HL-60/S4 treated with phorbol 12-myristate 13-acetate at 8.2 ng/mL for 4 days and 3 days (cell line): ENCODE results near the gene PDHX.

ENCODE experiments used
- in situ Hi-C: fragments of 300-500 bp; cut with MboI; formaldehyde crosslinking; loops from 2 replicates; pipeline ENCODE4 v1.15.0; 2022; ENCODE audit warnings: low sequenced_read_pairs

Gene PDHX

DNA sequence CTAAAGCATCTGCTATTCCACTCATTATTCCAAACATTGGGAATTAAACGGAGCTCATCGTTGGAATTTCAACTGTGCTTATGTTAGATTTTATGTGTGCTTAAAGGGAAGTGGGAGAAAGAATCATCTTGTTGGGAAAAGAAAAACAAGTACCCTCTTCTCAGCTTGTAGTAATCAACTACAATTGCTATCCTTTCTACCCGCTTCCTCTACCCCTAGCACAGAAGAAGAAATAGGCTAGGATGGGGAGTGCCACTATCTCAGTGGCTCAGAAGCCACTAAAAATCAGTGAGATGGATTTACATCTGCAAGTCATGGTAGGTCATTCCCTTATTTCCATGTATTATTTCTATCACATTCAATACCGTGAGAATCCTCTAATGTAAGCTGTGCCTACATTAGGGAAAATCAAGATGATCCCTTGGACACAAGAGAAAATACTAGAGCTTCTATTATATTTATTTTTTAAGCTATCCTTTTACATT lies 124.7 kb downstream of the PDHX start:
- in situ Hi-C loops: no loop called here

DNA sequence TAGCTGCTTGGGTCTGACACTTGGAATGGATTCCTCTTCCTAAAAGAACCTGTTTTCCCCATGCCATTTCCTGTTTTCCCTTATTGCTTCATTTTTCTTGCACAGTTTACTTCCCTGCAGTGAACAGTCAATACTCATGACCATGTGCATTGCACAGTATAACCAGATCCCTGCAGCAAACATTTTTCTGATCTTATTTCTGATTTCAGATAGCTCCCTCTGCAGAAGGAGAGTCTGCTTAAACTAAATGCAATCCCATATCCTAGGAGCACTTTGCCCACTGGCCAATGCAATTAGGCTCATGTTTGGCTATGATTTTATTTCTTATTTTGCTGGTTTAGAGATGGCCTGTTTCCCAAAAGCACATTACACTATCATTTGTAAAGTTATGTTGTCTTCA lies 125.8 kb downstream of the PDHX start:
- in situ Hi-C loops: no loop called here

DNA sequence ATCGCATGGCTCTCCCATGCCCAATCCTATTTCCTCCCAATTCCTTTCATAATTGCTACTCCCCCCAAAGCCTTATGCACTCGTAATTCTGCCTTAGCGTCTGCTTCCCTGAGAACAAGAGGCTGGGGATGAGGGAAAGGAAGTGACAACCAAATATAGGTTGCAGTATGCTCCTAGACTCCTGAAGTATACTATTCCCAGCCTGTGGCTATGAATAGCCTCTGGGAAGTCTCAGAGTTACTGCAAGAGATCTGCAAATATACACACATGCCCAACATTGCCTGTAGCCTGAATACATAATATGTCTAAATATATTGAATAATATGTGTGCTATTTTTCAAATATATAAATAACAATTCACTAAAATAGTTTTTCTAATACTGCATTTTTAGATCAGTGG lies 126.5 kb downstream of the PDHX start:
- in situ Hi-C loops: no loop called here

DNA sequence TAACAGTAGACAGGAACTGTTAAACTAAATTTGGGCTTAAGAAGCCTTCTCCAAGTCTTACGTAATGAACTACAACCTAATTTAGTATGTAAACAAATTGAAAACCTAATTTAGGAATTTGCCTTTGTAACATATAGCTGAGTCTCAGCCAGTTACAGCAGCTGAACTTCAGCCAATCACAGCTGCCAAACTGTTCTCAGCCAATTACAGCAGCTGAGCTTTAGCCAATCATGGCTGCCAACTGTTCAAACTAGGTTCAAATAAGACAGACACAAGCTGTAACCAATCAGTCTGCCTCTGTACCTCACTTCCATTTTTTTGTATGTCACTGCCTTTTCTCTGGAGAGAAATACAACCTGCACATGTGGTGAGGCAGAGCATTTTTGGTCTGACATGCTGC lies 127.5 kb downstream of the PDHX start:
- in situ Hi-C loops: no loop called here

DNA sequence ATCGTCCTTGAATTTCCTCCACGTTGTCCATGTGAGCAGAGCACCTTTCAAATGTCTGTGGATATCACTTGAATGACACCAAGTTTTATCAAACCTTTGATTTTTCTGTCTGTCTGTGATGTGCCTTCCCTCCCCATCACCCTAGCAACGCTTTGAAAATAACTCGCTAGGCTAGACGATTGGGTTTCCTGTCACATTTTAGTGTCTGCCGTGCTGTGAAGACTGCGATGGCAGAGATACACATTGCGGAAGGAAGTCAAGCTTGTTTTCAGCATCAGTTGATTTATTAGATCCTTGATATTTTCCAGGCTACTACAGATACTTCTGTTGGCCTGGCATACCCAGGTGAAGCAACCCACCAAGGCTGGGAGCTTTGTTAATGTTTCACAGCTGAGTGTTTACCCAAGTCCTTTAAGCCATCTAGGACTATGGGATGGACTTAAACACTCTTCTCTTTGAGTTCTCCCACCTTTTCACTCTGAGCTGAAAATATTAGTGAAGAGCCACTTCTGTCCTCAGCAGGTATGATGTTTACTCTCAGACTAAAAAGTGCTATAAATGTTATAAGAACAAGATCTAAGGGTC lies 128.9 kb downstream of the PDHX start:
- in situ Hi-C loops: no loop called here
